Measurements from ENCODE around the gene CERCAM.
"Not testable (repeated sequence)": the region's sequence is repeated elsewhere in the genome, so short reads cannot be mapped to it uniquely, and the experiment has no call there.

CERCAM gene

DNA sequence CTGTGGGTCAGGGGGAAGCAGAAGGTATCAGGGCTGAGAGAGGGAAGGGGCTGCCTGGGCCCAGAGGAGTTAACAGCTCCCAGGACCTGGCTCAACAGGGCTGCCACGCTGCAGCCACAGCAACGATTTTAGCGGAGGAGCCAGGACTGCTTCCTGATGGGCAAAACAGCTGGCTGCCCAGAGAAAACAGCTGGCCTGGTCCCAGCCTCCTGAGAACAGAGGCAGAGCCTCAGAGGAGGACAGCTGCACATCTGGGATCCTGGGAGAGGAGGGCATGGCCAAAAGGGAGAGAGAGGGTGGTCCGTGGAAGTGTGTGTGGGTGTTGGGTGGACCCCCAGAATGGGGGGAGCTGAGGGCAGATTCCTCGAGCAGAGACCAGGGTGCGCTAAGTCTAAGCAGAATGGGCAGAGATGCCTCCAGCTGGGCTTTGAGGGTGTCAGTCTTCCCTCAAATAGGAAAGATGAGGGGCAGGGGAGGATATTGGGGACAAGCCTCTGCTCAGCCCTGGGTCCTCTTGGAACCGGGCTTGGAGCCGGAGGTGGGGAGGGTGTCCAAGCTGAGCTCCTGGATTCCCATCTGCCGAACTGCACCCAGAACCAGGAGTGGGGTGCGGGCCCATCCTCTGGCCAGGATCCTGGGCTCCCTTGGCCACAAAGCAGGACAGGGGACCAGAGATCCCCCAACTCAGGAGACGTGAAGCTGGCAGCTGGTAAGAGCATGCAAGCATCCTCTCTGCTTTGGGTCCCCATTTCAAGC is 9.1 kb upstream of the CERCAM start:
- no peak for DNase-seq (ENCODE audit: low read depth)
- H3K4me3 ChIP-seq (ENCODE audit: low read depth, low read length) = no peak overlapping the region
- TF ChIP-seq, protein P1, sequence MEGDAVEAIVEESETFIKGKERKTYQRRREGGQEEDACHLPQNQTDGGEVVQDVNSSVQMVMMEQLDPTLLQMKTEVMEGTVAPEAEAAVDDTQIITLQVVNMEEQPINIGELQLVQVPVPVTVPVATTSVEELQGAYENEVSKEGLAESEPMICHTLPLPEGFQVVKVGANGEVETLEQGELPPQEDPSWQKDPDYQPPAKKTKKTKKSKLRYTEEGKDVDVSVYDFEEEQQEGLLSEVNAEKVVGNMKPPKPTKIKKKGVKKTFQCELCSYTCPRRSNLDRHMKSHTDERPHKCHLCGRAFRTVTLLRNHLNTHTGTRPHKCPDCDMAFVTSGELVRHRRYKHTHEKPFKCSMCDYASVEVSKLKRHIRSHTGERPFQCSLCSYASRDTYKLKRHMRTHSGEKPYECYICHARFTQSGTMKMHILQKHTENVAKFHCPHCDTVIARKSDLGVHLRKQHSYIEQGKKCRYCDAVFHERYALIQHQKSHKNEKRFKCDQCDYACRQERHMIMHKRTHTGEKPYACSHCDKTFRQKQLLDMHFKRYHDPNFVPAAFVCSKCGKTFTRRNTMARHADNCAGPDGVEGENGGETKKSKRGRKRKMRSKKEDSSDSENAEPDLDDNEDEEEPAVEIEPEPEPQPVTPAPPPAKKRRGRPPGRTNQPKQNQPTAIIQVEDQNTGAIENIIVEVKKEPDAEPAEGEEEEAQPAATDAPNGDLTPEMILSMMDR (IDR thresholded peaks at IDR 0.05; ENCODE audit: control insufficient read depth, extremely low read depth, insufficient read depth) = no peak

DNA sequence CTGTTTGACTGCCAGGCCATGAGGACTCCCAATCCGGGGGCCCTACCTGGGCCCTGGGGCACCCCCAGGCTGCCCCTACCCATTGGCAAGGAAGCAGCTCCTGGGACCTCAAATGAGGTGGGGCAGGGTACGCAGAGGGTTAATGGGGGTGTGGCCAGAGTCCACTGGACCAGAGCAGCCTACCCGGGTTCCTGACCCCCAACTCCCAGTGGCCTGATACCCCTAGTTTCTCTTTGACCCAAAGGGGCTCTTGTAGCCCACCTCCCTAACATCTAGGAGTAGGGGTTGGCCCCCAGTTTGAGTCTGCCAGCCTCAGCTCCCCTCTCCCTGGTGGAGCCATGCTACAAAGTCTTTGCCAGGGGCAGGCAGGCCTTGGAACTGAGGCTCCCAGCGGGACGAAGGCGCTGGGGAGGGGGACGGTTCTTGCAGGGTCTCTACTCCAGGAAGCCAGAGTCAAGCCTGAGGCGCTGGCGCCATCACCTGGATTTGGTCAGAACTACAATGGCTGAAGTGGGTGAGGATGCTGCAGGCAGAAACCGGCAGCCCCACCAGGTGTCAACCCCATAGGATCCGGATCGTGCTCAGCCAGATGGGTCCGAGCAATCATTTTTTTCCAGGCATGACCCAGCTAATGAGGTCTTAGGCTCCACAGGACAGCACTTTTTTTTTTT is 8.4 kb upstream of the CERCAM start:
- TF ChIP-seq, protein P1 (IDR thresholded peaks at IDR 0.05; ENCODE audit: control insufficient read depth, extremely low read depth, insufficient read depth) = no peak
- no peak overlapping the region for H3K4me3 ChIP-seq (ENCODE audit: low read depth, low read length)
- DNase-seq (ENCODE audit: low read depth) = no peak

DNA sequence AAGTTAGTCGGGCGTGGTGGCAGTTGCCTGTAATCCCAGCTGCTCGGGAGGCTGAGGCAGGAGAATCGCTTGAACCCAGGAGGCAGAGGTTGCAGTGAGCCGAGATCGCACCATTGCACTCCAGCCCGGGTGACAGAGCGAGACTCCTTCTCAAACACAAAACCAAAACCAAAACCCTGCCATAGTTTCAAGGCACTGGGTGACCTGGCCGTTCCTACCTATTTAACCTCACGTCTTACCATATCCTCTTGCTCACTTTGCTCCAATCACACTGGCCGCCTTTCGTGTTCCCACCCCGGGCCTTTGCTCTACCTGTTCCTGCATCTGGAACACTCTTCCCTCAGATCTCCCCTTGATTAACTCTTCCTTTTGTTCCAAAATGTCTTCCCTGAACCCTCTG is 6.9 kb upstream of the CERCAM start:
- not testable (repeated sequence) for H3K4me3 ChIP-seq (ENCODE audit: low read depth, low read length); DNase-seq (ENCODE audit: low read depth)

DNA sequence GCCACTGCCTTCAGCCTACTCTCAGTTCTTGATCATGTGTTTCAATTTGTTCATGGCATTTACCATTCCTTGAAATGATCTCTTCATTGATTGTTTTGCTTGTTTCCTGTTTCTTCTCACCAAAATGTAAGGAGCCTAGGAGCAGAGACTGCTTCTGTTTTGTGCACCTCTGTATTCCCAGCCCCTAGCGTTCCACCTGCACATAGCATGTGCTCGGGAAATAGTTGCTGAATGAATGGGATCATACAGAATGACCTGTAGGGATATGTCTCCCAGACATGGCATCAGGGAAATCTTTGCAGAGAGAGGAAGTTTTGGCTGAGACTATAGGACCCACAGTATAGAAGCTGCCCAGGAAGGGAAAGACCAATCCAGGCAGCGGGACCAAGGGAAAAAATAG is 6.2 kb upstream of the CERCAM start:
- no peak for DNase-seq (ENCODE audit: low read depth)
- no peak overlapping the region for H3K4me3 ChIP-seq (ENCODE audit: low read depth, low read length)
- TF ChIP-seq, protein P1 (IDR thresholded peaks at IDR 0.05; ENCODE audit: control insufficient read depth, extremely low read depth, insufficient read depth) = no peak

DNA sequence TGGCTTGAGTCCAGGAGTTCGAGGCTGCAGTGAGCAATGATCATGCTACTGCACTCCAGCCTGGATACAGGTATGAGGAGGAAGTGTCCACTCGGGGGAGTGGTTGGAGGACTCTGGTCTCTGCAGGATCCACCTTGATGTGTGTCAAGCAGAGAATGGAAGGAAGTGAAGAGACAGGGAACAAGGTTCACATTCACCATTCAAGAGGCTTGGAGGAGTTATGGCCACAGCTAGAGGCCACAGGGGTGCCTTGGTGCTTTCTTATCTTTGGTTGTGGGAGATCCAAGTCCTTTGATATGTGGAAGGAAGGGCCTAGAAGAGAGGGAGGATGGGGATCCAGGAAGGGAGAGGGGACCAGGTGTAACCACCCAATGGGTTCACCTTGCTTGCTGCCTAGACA is 5.4 kb upstream of the CERCAM start:
- no peak overlapping the region for H3K4me3 ChIP-seq (ENCODE audit: low read depth, low read length)
- TF ChIP-seq, protein P1 (IDR thresholded peaks at IDR 0.05; ENCODE audit: control insufficient read depth, extremely low read depth, insufficient read depth) = no peak
- DNase-seq (ENCODE audit: low read depth) = no peak

DNA sequence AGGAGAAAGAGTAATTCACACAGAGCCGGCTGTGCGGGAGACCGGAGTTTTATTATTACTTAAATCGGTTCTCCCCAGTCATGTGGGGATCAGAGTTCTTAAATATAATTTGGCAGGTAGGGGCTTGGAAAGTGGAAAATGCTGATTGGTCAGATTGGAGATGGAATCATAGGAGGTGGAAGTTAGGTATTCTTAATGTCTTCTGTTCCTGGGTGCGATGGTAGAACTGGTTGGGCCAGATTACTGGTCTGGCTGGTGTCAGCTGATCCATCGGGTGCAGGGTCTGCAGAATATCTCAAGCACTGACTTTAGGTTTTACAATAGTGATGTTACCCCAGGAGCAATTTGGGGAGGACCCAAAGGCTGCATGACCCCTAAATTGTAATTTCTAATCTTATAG is 4.6 kb upstream of the CERCAM start:
- TF ChIP-seq, protein P1 (IDR thresholded peaks at IDR 0.05; ENCODE audit: control insufficient read depth, extremely low read depth, insufficient read depth) = no peak
- no peak overlapping the region for H3K4me3 ChIP-seq (ENCODE audit: low read depth, low read length)
- DNase-seq (ENCODE audit: low read depth) = no peak

DNA sequence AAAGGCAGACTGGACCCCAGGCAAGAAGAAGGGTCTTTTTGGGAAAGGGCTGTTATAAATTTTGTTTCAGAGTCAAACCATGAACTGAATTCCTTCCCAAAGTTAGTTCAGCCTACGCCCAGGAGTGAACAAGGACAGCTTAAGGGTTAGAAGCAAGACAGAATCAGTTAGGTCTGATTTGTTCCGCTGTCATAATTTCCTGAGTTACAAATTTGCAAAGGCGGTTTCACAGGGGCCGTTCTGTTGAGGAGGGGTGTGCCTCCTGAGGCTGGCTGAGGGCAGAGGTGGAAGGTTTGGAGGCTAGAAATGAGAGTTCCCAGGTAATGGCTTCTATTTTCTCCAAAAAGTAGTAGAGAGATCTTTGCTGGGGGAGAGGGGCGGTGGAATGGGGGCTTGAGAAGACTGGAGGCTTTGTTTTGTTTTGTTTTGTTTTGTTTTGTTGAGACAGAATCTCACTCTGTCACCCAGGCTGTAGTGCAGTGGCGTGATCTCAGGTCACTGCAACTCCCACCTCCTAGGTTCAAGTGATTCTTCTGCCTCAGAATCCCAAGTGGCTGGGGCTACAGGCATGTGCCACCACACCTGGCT is 4.1 kb upstream of the CERCAM start:
- H3K4me3 ChIP-seq (ENCODE audit: low read depth, low read length) = no peak overlapping the region

More for the DNA sequence above, 4.1 kb upstream of the CERCAM start:
- DNase-seq (ENCODE audit: low read depth) = no peak
- TF ChIP-seq, protein P1 (IDR thresholded peaks at IDR 0.05; ENCODE audit: control insufficient read depth, extremely low read depth, insufficient read depth) = no peak

Measured in LNCaP clone FGC (cell line).